KOPT-K1 (cell line): Measurements from ENCODE around the gene THOC7.

ENCODE experiments used
- H3K27ac ChIP-seq: fragments of 200-600 bp; sonication (generic); 2 replicates; pipeline ENCODE4 v1.5.1; 2016; ENCODE audit warnings: antibody characterized with exemption, mild to moderate bottlenecking, low read depth, low read length; ENCODE audit not compliant: poor library complexity, severe bottlenecking
- H3K36me3 ChIP-seq: fragments of 200-600 bp; sonication (generic); 2 replicates; pipeline ENCODE4 v1.5.1; 2017; ENCODE audit warnings: antibody characterized with exemption, mild to moderate bottlenecking, low read length, moderate library complexity; ENCODE audit not compliant: insufficient read depth
- H3K9me3 ChIP-seq: fragments of 200-600 bp; sonication (generic); 2 replicates; pipeline ENCODE4 v1.5.1; 2017; ENCODE audit warnings: antibody characterized with exemption, low read length, mild to moderate bottlenecking; ENCODE audit not compliant: insufficient read depth, poor library complexity, severe bottlenecking

THOC7 gene

DNA sequence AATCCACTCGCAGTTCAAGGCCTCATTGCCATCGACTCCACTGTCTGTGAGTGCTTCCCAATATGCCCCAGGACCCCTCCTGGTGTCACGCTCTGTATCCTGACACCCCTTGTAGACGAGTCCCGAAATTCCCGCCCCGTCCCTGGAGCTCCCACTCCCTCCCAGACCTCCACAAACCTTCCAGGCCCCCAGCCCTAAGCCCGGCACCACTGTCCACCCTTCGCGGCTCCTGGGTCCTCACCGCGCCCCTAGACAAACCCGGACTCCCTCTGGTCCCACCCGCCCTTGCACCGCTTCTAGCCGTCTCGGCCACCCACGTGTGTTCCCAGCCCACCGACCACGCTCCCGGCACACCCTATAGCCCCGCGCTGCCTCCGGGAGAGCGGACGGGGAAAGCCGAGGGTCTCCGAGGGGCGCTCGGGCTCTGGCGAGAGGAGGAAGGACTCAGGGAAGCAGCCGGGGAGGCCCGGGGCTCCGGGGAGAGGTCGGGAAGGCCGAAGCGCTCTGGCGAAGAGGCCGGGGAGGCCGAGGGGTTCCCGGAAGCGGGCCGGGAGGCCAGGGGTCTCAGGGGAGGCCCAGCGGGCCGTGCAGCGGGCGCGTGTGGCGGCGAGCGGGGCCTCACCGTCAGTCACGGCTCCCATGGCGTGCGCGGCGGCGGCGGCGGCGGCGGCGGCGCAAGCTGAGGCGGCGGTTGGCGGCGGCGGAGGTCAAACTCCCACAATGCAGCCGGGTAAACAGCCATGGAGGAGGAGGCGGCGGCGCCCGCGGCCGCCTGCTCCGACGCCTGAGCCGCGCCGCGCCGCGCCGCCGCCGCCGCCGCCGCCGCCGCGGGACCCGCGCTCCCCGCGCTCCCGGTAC lies at the start of gene THOC7, which contains the start of gene ATXN7:
Gene THOC7 (minus strand): TSS at position 656 of the 858 bp plus-strand sequence. CDS start 15 bp downstream, at position 641.
Gene ATXN7 (plus strand): TSS at position 718 of the 858 bp plus-strand sequence. CDS start 48,732 bp downstream, outside the sequence.
- Histone ChIP-seq H3K36me3 (peaks cover 22% of the 10 kb centered on the region), H3K9me3 (no peaks in the 10 kb centered on the region), H3K27ac (peak within 1 kb of the TSS; percentile 95)

DNA sequence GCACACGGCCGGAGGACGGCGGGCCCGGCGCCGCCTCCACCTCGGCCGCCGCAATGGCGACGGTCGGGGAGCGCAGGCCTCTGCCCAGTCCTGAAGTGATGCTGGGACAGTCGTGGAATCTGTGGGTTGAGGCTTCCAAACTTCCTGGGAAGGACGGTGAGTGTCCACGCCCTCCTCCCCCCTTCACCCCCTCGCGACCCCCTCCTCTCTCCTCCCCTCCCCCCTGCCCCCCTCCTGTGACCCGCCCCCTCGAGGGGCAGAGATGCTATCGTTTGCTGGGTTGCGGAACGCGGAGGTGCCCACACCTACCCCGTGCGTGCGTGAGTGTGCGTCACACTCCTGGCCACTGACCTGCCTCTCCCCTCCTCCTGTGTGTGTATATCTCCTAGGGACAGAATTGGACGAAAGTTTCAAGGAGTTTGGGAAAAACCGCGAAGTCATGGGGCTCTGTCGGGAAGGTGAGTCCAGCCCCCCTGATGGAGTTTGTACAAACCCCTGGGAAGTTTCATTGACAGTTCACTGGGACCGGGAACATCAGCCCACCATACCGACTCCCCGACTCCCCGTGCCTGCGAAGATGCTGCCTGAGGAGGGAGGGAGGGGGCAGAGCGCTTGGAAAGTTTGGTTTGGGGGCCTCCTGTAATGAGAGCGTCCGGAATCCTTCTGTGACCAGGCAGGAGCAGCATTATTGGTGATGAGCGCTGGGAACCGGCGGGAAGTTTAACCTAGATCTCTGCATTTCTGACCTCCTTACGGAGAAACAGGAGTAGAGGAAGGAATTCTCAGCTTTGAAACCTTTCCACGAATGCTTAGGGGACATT lies 49.4 kb upstream of the THOC7 start:
- H3K27ac ChIP-seq, result peak overlapping the region; percentile 88
- peaks cover 34% of the 10 kb centered on the region for H3K36me3 ChIP-seq

DNA sequence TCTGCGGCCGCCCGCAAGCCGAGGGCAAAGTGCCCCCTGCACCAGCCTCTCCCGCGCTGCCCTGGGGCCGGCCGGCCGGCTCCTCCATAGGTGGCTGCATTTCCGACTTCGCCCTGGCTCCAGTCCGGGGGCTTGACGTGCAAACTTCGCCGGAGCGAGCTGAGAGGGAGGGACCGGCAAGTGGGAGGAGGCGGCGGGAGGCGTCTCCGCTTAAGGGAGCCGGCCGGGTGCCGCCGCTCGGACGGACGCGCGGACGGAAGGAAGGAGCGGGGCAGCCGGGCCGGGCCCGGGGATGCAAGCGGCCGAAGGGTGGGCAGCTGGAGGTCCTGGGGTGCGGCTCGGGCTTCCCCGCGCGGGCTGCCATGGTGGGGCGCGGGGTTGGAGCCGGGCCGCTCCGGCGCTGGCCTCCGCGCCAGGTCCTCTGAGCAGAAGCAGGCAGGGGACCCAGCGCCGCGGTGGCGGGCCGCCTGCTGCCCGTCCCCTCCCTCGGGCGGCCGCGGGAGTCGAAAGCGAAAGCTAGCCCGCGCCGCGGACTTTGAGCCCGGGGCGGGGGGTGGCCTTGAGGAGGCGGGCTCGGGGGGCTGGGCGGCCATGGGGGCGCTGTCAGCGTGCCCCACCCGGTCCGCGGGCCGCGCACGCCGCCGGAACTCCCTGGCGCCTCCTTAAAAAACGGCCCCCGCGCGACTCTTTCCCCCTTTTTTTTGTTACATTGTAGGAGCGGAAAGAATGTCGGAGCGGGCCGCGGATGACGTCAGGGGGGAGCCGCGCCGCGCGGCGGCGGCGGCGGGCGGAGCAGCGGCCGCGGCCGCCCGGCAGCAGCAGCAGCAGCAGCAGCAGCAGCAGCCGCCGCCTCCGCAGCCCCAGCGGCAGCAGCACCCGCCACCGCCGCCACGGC lies 48.5 kb upstream of the THOC7 start, which contains the start of gene SCAANT1:
Gene SCAANT1 (minus strand): TSS at position 511 of the 895 bp plus-strand sequence.
- peaks cover 26% of the 10 kb centered on the region for H3K36me3 ChIP-seq
- H3K9me3 ChIP-seq, result no peaks in the 10 kb centered on the region
- peak within 1 kb of the TSS; percentile 88 for H3K27ac ChIP-seq

More for the DNA sequence above, 49.4 kb upstream of the THOC7 start:
- no peaks in the 10 kb centered on the region for H3K9me3 ChIP-seq

DNA sequence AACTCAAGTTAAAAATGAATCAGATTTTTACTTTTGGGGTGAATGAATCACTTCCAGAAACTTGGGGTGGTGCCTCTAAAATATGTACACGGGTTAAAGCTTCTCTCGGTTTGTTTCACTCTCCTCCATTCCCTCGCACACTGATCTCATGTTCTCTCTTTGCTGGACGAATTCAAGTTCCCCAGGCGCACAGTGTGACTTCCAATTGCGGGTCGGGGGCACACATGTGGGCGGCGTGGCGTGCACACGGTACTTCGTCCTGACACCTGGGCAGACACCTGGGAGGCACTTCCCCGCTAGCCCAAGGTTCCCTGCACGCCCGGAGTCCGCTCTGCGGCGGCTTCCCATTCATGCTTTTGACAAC lies 47.9 kb upstream of the THOC7 start:
- Histone ChIP-seq H3K27ac (peak overlapping the region; percentile 88), H3K9me3 (no peaks in the 10 kb centered on the region), H3K36me3 (peaks cover 21% of the 10 kb centered on the region)

DNA sequence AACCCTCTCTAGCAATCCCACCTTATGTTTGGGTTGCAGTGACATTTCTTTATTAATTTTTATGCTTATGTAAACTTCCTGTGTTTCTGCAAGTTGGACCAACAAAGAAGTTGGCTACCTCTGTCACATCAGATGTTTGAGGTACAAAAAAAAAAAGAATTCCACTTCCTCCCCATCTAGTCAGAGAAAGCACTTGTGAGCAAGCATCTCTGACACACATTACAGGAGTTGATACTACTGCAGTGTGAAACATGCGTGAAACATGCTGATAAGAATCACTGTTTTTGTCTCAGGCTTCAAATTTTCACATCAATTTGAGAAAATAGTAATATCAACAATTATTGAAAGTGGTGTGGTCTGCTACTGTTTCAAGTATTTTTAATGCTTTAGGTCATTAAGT lies 47.3 kb upstream of the THOC7 start:
- Histone ChIP-seq H3K27ac (peak overlapping the region; percentile 88), H3K36me3 (peaks cover 21% of the 10 kb centered on the region), H3K9me3 (no peaks in the 10 kb centered on the region)

DNA sequence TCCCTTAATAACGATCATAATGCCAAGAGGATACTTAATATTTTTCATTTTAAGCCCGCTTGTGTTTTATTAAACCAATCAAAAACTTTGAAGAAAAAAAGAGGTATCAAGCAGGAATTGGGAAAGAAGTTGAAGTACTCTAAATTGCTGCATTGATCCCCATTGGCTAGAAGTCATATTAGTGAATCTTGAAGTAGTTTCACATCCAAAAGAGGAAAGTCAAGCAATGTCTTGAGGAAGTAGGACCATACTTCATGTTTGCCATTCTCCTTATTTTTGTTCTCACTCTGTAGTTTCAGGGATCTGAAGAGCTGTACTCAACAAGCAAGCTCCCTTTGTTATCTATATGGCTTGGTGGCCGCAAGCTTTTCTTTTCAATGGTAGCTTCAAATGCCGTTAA lies 46.4 kb upstream of the THOC7 start:
- Histone ChIP-seq H3K9me3 (no peaks in the 10 kb centered on the region), H3K27ac (no peak overlapping the region)

DNA sequence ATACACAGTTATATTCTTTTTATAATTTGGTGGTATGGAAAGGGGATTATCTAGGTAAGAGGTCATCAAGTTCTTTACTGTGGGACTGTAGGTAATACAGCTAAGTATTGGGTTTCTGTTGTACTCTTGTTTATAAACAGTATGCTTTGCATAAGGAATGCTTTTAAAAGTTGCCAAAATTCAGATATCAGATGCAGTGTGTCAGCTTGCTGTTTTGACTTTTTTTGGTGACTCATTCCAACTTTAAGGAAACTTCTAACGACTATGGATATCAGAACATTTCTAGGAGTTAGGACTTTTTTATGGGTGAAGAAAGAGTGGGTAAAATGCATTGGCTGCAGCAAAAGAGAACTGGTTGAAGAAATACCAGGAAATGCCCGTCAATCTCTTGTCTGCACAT lies 45.8 kb upstream of the THOC7 start:
- Histone ChIP-seq H3K27ac (no peak overlapping the region), H3K36me3 (peaks cover 18% of the 10 kb centered on the region), H3K9me3 (no peaks in the 10 kb centered on the region)

More for the DNA sequence above, 46.4 kb upstream of the THOC7 start:
- peaks cover 19% of the 10 kb centered on the region for H3K36me3 ChIP-seq

DNA sequence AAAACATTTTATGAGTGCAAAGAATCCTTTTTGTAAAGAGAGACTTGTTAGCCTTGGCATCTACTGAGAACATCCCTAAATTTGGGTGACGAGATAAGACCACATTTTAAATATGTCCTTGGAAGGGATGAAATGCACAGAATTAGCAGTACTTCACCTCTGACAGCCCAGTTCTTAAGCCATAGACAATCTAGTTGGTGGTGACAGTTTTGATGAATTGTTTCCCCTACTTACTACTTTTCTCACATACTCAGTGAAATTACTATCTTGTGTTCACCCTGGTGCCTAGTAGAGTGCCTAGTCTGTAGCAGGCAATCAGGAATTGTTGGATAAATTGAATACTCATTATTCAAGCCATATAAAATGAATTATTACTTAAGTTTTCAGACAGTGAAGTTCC lies 45.2 kb upstream of the THOC7 start:
- peaks cover 20% of the 10 kb centered on the region for H3K36me3 ChIP-seq

DNA sequence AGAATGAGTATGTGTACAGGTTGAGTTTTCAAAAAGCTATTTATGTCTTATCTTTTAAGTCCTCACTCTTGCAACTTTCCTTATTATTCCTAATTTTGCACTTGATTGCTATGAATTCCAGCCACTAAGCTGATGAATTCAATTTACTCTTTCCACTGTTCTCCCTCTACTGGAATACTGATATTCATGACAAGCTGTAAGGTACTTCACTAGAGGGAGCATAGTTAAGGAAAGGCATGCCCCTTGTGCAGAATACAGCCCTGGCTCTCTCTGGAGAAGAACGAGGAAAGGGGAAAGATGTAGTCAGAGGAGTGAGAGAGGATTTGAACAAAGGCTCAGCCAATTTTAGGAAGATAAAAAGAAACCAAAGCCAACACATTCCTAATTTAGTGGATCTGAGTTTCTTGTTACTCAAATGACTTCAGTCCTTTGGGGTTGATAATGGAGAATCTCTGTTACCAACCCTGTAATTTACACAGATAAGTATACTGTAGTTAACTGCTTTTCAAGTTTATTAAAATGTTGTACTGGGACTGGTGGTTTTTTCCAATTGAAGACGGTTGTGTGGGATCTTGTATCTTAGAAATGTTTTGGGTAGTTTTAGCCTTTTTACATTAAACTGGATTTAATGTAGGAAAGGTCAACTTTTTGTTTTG lies 44.6 kb upstream of the THOC7 start:
- no peaks in the 10 kb centered on the region for H3K9me3 ChIP-seq
- no peak overlapping the region for H3K27ac ChIP-seq
- H3K36me3 ChIP-seq, result peaks cover 20% of the 10 kb centered on the region

More for the DNA sequence above, 45.2 kb upstream of the THOC7 start:
- Histone ChIP-seq H3K9me3 (no peaks in the 10 kb centered on the region), H3K27ac (no peak overlapping the region)

DNA sequence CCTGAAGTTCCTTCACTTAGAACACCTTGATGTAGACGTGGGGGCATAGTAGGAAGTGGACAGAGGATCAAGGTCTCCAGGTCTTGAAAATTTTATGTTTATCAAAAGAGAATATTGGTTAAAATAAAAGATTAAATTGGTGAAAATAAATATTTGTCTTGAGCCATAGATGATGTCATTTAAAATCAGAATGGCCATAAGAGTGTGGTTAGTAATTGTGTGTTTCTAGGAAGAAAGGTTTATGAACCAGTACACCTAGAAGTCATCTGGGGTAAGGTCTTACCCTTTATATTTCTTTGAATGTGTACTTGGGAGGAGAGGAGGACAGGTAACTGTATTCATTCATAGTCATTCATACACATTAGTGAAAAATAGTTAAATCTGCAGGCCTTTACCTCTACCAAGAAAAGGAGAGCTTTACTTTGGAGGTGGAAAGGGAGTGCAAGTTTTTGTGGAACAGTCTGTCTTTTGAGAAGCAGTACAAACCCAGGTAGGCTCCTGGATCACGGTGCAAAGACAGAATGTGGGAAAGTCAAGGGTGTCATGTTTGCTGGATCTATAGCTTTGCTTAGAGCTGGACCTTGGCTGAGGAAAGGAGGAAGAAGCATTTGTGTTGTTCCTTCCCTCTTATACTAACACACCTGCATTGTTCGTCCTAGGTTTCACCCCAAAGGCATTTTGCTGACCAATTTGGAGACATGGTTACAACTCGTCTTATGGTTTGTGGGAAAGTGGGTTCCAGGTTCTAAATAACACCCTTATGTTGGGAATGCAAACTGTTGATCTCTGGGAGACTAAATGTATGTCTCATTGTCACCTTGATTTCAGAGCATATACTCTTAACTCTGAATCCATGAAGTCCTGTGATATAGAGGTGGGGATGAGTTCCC lies 42.4 kb upstream of the THOC7 start:
- no peaks in the 10 kb centered on the region for H3K9me3 ChIP-seq
- no peak overlapping the region for H3K27ac ChIP-seq
- H3K36me3 ChIP-seq, result peaks cover 35% of the 10 kb centered on the region

DNA sequence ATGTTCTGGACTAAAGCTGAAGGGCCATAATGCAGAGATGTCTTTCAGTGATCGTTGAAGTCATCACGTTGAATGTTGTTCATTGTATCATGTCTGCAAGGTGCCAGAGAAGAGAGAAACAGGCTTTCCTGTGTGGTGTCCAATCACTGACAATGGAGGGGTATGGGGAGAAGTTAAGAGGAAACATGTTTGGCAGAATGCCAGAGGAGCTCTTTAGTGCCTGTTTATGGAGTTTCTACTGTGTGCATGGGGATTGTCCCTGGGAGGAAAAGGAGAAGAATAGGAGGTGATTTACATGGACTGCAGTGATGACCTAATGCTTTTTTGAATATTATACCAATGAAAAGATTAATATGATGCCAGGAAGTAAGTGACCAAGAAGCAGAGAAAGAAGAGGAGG lies 36.9 kb upstream of the THOC7 start:
- Histone ChIP-seq H3K27ac (no peak overlapping the region), H3K36me3 (peaks cover 53% of the 10 kb centered on the region), H3K9me3 (no peaks in the 10 kb centered on the region)

DNA sequence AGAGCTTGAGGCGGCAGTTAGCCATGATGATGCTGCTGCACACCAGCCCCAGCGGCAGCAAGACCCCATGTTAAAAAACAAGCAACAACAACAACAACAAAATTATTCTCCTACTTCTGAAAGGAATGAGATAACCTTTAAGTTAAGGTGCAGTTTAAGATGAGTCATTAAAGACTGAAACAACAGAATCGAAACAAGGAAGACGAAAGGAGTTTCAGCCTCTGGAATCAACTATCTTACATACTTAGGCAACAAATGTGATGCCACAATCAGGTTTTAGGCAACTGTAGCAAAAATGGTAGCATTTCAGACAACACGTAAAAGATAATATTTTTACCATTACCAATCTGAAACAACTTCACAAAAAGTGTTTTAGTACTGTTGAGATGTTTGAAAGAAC lies 36.4 kb upstream of the THOC7 start:
- peaks cover 50% of the 10 kb centered on the region for H3K36me3 ChIP-seq

DNA sequence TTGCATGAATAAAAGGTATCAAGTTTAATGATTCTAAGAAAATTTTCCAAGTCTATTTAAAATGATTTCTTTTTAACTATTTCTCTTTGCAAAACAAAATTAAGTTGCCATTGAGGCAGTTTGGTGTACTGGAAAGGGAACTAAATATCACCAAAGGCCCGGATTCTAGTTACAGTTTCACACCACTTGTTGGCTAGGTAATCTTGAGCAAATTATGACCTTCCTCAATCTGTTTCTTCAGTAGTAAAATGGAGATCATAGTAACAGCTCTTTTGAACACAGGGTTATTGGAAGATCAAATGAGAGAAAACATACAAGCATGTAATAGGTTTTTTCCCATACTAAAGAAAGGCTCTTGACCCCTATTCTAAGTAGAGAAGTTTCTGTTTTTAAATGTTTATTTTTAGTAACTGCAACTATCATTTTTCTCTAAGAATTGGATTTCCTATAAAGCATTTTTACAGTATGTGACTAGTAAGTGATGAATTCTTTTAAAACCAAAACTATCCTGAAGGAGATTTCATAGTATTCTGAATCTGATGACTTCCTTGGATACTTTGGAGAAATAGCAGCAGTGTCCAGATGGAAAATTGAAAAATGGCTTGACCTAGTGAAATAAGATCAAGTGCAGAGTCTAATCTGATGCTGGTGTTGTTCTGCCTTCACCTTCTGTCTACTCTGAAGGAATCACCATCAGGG lies 32.9 kb upstream of the THOC7 start:
- no peaks in the 10 kb centered on the region for H3K9me3 ChIP-seq
- H3K36me3 ChIP-seq, result peaks cover 34% of the 10 kb centered on the region
- no peak overlapping the region for H3K27ac ChIP-seq

More for the DNA sequence above, 36.4 kb upstream of the THOC7 start:
- Histone ChIP-seq H3K9me3 (no peaks in the 10 kb centered on the region), H3K27ac (no peak overlapping the region)
